GM12801 (cell line): ENCODE measurements around the gene RETREG1.

ENCODE experiments used
- TF ChIP-seq, protein P1 (sequence below): IDR thresholded peaks from one replicate; pipeline ENCODE4 v1.5.1; 2011; ENCODE audit warnings: control low read depth; ENCODE audit not compliant: insufficient read length; ENCODE audit errors: extremely low read depth

Gene RETREG1

GRCh38 chr5:16502866-16503265, 113.9 kb downstream of the RETREG1 start:
- TF ChIP-seq, protein P1, sequence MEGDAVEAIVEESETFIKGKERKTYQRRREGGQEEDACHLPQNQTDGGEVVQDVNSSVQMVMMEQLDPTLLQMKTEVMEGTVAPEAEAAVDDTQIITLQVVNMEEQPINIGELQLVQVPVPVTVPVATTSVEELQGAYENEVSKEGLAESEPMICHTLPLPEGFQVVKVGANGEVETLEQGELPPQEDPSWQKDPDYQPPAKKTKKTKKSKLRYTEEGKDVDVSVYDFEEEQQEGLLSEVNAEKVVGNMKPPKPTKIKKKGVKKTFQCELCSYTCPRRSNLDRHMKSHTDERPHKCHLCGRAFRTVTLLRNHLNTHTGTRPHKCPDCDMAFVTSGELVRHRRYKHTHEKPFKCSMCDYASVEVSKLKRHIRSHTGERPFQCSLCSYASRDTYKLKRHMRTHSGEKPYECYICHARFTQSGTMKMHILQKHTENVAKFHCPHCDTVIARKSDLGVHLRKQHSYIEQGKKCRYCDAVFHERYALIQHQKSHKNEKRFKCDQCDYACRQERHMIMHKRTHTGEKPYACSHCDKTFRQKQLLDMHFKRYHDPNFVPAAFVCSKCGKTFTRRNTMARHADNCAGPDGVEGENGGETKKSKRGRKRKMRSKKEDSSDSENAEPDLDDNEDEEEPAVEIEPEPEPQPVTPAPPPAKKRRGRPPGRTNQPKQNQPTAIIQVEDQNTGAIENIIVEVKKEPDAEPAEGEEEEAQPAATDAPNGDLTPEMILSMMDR, result no peak

GRCh38 chr5:16500024-16500423, 116.8 kb downstream of the RETREG1 start:
- TF ChIP-seq, protein P1, result no peak

DNA sequence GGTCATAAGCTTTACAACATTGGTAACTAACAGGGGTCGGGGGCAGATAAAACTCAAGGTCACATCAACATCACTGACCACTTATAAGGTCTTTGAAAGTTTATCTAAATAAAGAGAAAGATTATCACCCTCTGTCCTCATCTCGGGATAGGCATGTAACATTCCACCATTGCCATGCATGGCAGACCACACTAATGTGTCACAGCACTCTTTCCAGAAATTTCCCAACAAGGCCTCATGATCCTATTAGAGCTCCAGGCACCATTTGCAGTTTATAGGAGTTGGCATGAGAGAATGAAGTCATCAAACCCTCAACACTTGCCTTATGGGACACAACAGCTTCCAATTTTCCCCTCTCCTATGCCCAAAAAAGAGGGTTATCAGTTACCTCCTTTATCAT, 119.3 kb downstream of the RETREG1 start:
- TF ChIP-seq, protein P1, result no peak

DNA sequence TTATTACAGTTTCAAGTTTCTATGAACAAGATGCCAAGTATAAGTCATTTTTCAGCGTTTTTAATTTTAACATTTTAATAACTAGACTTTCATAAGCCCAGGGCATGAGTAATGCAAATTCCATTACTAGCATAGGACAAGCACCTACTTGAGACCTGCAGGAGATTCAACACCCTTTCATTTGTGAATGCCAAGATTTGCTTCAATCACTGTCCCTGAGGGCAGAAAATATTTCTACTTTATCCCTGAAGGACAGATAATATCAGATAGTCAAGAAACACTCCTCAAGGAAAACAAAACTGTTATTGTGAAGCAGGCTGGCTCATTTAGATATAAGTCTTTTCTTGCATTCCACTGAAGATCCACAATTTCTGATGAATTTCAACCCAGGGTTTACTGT, 123.5 kb downstream of the RETREG1 start:
- TF ChIP-seq, protein P1, result no peak

DNA sequence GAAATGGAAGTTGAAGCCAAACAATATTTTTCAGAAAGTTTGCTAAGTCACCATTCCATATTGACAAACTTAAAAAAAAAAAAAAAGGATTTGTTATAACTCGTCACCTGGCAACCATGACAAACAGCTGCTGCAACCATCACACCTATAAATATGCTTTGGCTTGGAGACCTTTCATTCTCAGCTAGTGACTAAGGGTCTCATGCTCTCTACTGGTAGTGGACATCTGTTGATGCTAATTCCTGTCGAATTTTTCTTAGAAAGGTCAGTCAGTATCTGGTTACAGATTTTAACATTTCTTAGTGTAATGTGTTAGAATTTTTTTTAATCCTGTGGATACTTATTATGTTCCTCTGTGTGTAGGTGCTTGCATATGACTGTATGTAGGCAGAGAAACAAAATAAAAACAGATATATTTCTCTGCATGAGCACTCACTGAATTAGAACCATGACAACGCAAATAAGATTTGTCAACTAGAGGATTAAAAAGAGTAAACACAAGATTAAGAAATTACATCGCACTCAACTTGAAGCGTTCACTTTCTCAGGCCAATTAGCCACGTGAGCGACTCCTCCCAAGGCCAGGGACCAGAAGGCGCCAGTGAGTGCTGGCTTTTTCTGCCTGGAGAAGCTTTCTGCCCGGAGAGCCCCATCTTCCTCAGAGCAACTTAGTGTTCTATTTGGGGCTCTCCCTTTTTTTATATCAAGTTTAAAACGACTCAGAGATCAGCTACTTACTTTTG, 124.2 kb downstream of the RETREG1 start:
- TF ChIP-seq, protein P1, result no peak

GRCh38 chr5:16490911-16491310, 125.9 kb downstream of the RETREG1 start:
- TF ChIP-seq, protein P1, result no peak

- TF ChIP-seq, protein P1, result no peak
Observed at GRCh38 chr5:16489322-16489791, 127.4 kb downstream of the RETREG1 start.
